ENCODE results near the gene MB. TPM values are rescaled to one million over a fixed set of nuclear protein-coding genes. Genes with fewer than 3 reads are reported as not detected.
"Not testable (repeated sequence)": the region's sequence is repeated elsewhere in the genome, so short reads cannot be mapped to it uniquely, and the experiment has no call there.

MB gene
- 17,299 TPM for total RNA-seq
- long read RNA-seq, transcript MB-205 (4 exons, 582 nt): minor isoform, 223 of 5,816 reads
- long read RNA-seq, transcript MB-202 (3 exons, 1,197 nt): major isoform, 2,717 of 5,816 reads
- long read RNA-seq, transcript MB-203 (4 exons, 1,153 nt): minor isoform, 1,191 of 5,816 reads
- long read RNA-seq, transcript MB-201 (4 exons, 1,170 nt): minor isoform, 59 of 5,816 reads
- long read RNA-seq, partial matches to known transcripts: 255 of 5,816 reads
- long read RNA-seq, other reads (novel, unspliced or antisense): 1,370 of 5,816 reads

DNA sequence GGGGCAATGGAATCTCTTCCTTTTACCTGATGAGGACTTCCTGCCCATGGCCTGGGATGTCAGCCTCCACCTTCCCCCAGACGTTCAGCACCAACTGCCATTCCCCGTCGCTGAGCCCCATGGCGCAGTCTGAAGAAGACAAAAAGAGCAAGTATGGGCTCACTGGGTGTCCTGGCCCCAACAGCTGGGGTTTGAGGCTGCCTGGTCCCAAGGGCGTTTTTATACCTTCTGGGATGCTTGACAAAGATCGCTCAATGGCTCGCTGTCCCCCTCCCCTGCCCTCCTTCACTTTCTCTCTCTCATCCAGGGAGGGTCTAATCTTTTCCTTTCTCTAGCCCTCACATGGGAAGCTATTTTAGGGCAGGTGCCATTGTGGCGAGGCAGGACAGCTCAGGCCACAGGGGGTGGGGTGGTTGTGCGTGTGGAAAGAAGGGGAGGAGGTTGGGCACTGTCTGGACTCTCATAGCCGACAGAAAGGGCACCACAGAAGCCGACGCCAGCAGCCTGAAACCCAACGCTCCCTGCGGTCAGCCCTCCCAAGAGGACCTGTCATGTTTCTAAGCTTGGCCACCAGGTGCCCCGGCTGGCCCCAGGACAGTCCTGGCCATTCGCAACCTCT, at the start of gene MB:
MB (minus strand) TSS at position 193 of the 619 bp plus-strand sequence; CDS start at position 121, 72 bp downstream.
- ATAC-seq (peak; percentile 66), DNase-seq (peak; percentile 83)
- intact Hi-C loops (cut with micrococcal nuclease): no loop called here

- ATAC-seq; DNase-seq; intact Hi-C loops (cut with micrococcal nuclease): not testable (repeated sequence)
Observed at GRCh38 chr22:35666699-35667098, 49.6 kb upstream of the MB start.

GRCh38 chr22:35664955-35665587, 47.9 kb upstream of the MB start:
- intact Hi-C loops (cut with micrococcal nuclease): no loop called here
- no peak for DNase-seq
- ATAC-seq: no peak

DNA sequence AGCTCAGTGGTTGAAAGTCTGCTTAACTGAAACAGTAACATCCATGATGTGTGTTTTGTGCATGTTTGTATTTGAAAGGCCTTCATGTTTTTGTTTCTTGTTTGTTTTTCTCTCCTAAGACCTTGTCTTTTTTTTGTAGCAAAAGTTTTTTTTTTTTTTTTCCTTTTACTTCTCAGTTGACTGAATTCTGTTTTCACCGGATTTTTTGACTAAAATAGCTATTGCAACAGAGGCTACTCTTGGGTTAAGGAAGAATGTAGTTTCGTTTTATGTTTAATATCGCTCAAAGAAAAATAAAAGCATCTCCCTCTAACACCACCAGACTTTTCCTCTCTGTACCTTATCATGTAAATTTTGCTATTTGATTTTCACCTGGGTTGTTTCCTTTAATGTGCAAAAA, 46.2 kb upstream of the MB start:
- DNase-seq (no peak), ATAC-seq (no peak)
- intact Hi-C loops (cut with micrococcal nuclease): no loop called here

GRCh38 chr22:35662914-35663313, 45.8 kb upstream of the MB start:
- ATAC-seq (no peak), DNase-seq (no peak)

DNA sequence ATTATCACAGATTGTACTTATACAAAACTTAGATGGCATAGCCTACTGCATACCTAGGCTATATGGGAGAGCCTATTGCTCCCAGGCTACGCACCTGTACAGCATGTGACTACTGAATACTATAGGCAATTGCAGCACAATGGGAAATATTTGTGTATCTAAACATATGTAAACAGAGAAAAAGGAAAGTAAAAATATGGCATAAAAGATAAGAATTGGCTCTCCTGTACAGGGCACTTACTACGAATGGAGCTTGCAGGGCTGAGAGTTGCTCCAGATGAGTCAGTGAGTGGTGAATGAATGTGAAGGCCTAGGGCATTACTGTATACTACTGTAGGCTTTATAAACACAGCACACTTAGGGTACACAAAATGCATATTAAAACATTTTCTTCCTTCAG, 44.3 kb upstream of the MB start:
- DNase-seq: no peak
- no peak for ATAC-seq
- intact Hi-C loops (cut with micrococcal nuclease): no loop called here

More at GRCh38 chr22:35662914-35663313, 45.8 kb upstream of the MB start:
- intact Hi-C loops (cut with micrococcal nuclease): no loop called here

- intact Hi-C loops (cut with micrococcal nuclease): no loop called here
- ATAC-seq (no peak), DNase-seq (no peak)
Observed at GRCh38 chr22:35660291-35661127, 43.4 kb upstream of the MB start.

GRCh38 chr22:35657571-35658312, 40.6 kb upstream of the MB start:
- intact Hi-C loops (cut with micrococcal nuclease): no loop called here
- ATAC-seq (peak; percentile 23), DNase-seq (no peak)

- intact Hi-C loops (cut with micrococcal nuclease): no loop called here
- DNase-seq (no peak), ATAC-seq (no peak)
Observed at GRCh38 chr22:35656284-35656752, 39.2 kb upstream of the MB start.

GRCh38 chr22:35653824-35654223, 36.7 kb upstream of the MB start:
- ATAC-seq: no peak
- DNase-seq: no peak
- intact Hi-C loops (cut with micrococcal nuclease): no loop called here

DNA sequence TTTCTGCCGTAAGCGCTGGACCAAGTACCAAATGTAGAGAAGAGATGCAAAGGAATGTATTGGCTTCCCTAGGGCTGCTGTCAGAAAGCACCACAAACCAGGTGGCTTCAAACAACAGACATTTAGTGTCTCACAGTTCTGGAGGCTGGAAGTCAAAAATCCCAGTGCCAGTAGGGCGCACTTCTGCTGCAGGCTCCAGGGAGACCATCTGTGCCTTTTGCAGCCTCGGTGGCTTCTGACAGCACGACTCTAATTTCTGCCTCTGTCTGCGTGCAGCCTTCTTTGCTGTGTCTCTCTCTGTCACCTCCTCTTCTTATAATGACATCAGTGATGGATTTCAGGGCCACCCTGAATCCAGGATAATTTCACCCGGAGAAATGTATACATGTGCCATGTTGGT, 34.0 kb upstream of the MB start:
- DNase-seq: no peak
- ATAC-seq: no peak
- intact Hi-C loops (cut with micrococcal nuclease): no loop called here

GRCh38 chr22:35649636-35650250, 32.6 kb upstream of the MB start:
- DNase-seq (no peak), ATAC-seq (no peak)
- intact Hi-C loops (cut with micrococcal nuclease): no loop called here

DNA sequence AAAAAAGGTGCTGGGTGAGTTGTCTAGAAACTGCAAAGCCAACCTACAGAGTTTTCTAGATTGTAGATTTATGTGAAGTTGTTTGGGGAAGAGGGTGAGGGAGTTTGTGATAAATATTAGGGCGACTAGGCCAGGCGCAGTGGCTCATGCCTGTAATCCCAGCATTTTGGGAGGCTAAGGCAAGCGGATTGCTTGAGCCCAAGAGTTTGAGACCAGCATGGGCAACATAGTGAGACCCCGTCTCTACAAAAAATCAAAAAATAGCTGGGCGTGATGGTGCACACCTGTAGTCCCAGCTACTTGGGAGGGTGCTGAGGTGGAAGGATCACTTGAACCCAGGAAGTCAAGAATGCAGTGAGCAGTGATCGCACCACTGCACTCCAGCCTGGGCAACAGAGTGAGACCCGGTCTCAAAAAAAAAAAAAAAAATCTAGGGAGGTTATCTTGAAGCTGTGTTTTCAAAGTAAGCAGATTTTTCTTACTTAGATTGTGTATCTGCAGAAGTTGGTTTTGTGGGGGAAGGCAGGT, 32.0 kb upstream of the MB start:
- ATAC-seq (peak; percentile 9), DNase-seq (no peak)
- intact Hi-C loops (cut with micrococcal nuclease): no loop called here

DNA sequence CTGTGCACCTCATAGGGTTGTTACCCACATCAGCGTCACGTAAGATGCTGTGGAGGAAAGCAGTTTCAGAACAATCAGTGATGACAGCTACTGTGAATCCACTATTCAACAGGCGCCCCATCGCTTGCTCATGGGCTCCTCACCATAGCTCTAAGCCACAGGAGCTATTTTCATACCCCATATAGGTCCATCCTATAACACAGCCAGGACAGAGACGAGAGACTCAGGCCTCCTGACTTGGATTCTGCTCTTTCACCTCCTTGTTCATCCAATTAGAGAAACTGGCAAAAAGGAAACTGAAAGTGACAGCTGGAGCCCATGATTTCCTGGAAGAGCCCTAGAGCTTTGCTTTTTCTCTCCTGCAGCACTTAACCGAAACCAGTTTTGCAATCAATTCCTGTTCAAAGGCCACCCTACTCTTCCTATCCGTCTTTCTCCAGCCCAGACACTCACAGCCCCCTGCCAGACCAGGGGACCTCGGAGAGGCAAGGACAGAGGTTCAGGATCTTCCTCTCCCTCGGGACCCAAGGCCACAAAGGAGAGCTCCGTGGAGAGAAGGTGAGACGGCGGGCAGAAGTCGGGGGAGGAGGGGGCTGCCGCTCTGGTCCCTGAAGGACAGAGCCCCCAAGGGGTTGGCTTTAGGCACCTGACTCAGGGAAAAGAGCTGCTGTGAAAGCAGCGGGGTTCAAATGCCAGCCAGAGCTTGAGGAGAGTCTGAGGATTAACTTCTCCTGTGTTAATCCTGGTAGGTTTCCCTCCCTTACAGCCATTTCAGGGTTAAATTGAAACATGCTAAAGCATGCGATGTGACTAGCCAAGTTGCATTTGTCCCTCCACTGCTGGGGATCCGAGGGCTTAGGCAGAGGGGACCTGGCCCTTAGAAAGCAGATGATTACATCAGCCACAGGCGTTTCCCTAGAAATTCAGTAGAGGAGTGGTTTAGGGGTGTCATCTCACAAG, 31.2 kb upstream of the MB start, which contains the start of gene APOL6:
APOL6 (plus strand) TSS at position 381 of the 960 bp plus-strand sequence. CDS start 7,980 bp downstream, outside the sequence.
- DNase-seq (peak; percentile 40), ATAC-seq (peak; percentile 80)
- intact Hi-C loops (cut with micrococcal nuclease): no loop called here

DNA sequence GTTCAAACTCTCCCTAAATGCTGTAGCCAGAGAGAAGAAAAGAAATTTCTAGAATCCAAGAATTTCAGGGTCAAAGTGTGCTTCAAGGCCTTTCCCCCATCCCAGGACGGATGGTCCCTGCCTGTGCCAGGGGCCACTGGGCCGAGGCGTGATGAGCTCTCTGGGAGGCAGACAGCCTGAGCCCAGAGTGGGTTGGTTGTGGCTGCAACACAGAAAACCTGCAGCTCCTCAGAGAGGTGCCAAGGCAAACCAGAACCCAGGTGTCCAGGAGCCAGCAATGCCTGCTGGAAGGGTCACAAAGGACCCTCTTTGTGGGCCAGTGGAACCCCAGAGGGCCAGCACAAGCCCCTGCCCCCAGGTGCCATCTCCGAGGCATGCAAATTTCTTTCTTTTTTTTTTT, 28.5 kb upstream of the MB start:
- intact Hi-C loops (cut with micrococcal nuclease): no loop called here
- DNase-seq: no peak
- no peak for ATAC-seq

GRCh38 chr22:35643991-35644390, 26.9 kb upstream of the MB start:
- no peak for ATAC-seq
- intact Hi-C loops (cut with micrococcal nuclease): no loop called here

DNA sequence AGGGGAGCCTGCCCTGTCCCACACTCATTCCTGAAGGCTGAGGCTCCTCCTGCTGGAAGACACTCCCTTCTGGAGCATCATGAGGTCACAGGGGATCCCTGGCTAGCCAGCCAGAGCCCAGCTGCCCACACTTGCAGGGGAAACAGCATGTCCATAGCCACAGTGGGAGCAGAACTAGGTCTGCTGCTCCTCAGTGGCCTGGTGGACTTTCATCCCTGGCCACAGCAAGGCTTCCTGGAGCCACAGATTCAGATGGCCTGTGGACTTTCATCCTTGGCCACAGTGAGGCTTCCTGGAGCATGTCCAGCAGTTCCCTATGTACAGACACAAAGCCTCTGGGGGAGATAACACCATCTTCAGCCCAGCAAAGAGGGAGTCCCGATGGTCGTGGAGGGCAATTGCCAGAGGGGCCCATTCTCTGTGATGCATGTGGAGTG, 25.2 kb upstream of the MB start:
- ATAC-seq (no peak), DNase-seq (peak; percentile 51)
- intact Hi-C loops (cut with micrococcal nuclease): no loop called here

More at GRCh38 chr22:35643991-35644390, 26.9 kb upstream of the MB start:
- DNase-seq: no peak

Measured in left ventricle myocardium superior (tissue), 1 donor.